Esophagus muscularis mucosa (tissue), 4 donors: ENCODE results near the gene CRB1.

Experiments
- EP300 ChIP-seq: sonication (generic); formaldehyde crosslinking; IDR thresholded peaks from one replicate; pipeline ENCODE4 v1.6.1; 2017; ENCODE audit warnings: antibody characterized with exemption
- POLR2AphosphoS5 ChIP-seq, 2 donors: sonication (generic); formaldehyde crosslinking; IDR thresholded peaks; one replicate each; pipeline ENCODE4 v1.6.1; 2017; ENCODE audit warnings: antibody characterized with exemption in 2 of 2
- TF ChIP-seq, protein P1 (sequence below), 3 experiments: fragments of 200-600 bp in 2 of 3; fragments of 450-650 bp in 1 of 3; sonication (generic) in 2 of 3; IDR thresholded peaks; one replicate each; pipeline ENCODE4 v1.5.1; 2017 to 2019; ENCODE audit warnings: antibody characterized with exemption in 3 of 3, mild to moderate bottlenecking in 2 of 3, moderate library complexity in 1 of 3

- TF ChIP-seq POLR2AphosphoS5 (IDR thresholded peaks at IDR 0.05) = no peak
- TF ChIP-seq EP300 = no peak
- TF ChIP-seq, protein P1, sequence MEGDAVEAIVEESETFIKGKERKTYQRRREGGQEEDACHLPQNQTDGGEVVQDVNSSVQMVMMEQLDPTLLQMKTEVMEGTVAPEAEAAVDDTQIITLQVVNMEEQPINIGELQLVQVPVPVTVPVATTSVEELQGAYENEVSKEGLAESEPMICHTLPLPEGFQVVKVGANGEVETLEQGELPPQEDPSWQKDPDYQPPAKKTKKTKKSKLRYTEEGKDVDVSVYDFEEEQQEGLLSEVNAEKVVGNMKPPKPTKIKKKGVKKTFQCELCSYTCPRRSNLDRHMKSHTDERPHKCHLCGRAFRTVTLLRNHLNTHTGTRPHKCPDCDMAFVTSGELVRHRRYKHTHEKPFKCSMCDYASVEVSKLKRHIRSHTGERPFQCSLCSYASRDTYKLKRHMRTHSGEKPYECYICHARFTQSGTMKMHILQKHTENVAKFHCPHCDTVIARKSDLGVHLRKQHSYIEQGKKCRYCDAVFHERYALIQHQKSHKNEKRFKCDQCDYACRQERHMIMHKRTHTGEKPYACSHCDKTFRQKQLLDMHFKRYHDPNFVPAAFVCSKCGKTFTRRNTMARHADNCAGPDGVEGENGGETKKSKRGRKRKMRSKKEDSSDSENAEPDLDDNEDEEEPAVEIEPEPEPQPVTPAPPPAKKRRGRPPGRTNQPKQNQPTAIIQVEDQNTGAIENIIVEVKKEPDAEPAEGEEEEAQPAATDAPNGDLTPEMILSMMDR (IDR thresholded peaks at IDR 0.05) = no peak
These were observed 167.2 kb downstream of the CRB1 start for GRCh38 chr1:197435224-197435623.
